Adrenal gland (tissue), 5 donors: ENCODE results near the gene ADCY2.

Source experiments
- POLR2A ChIP-seq, 2 donors: fragments of 450-650 bp; IDR thresholded peaks; one replicate each; pipeline ENCODE4 v1.6.1; 2017; ENCODE audit warnings: antibody characterized with exemption in 2 of 2, mild to moderate bottlenecking in 2 of 2, moderate library complexity in 1 of 2
- TF ChIP-seq, protein P1 (sequence below), 6 experiments: fragments of 450-650 bp in 4 of 6; fragments of 200-600 bp in 2 of 6; sonication (generic) in 1 of 6; IDR thresholded peaks; 1 replicate in 5 of 6; 2 replicates in 1 of 6; pipeline versions ENCODE4 v1.5.1 to v1.8.0; 2016 to 2021; ENCODE audit warnings: antibody characterized with exemption in 6 of 6, mild to moderate bottlenecking in 2 of 6, moderate library complexity in 1 of 6
- donor health status: DM: no; HTN: no; CAD: no.

DNA sequence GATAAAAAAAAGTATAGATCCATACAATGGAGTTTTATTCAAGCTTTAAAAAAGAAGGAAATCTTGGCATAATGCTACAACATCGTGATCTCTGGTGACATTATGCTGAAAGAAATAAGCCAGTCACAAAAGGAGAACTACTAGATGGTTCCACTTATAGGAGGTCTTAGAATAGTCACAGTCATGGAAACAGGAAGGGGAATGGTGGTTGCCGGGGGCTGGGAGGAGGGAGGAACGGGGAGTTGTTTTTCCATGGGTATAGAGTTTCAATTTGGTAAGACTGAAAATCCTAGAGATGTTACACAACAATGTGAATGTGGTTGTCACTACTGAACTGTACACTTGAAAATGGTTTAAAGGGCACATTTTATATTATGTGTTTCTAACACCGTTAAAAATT lies 360.5 kb downstream of the ADCY2 start:
- TF ChIP-seq, protein P1, sequence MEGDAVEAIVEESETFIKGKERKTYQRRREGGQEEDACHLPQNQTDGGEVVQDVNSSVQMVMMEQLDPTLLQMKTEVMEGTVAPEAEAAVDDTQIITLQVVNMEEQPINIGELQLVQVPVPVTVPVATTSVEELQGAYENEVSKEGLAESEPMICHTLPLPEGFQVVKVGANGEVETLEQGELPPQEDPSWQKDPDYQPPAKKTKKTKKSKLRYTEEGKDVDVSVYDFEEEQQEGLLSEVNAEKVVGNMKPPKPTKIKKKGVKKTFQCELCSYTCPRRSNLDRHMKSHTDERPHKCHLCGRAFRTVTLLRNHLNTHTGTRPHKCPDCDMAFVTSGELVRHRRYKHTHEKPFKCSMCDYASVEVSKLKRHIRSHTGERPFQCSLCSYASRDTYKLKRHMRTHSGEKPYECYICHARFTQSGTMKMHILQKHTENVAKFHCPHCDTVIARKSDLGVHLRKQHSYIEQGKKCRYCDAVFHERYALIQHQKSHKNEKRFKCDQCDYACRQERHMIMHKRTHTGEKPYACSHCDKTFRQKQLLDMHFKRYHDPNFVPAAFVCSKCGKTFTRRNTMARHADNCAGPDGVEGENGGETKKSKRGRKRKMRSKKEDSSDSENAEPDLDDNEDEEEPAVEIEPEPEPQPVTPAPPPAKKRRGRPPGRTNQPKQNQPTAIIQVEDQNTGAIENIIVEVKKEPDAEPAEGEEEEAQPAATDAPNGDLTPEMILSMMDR (IDR thresholded peaks at IDR 0.05): no peak
- TF ChIP-seq POLR2A (IDR thresholded peaks at IDR 0.05): no peak
